Measurements from ENCODE around the gene GRK6. TPM values are rescaled to one million over a fixed set of nuclear protein-coding genes. Genes with fewer than 3 reads are reported as not detected.
A peak's percentile ranks its signal among the peaks of the same experiment; 100 is the strongest.

GRK6 gene
- total and polyA plus RNA-seq, 9 of the 15 experiments (the other 6 are each of a cell fraction or from before 2014, with no cell fraction given), result 0.63 to 122 (median 44.5) TPM

- no peak for TF ChIP-seq HOMEZ (CRISPR knock-in tag; IDR thresholded peaks at IDR 0.05)
- TF ChIP-seq MLX (CRISPR knock-in tag; conservative IDR thresholded peaks at IDR 0.05), result 0 out of 4 replicates have a peak, but pooled peaks of 1 of the 2 experiments have one; percentile 43
- no peak for TF ChIP-seq PRMT5 (CRISPR knock-in tag; IDR thresholded peaks at IDR 0.05)
- no peak; the same call in 1 of the 2 replicates for TF ChIP-seq SOX6 (IDR thresholded peaks at IDR 0.05)
- no peak for TF ChIP-seq ASH1L (IDR thresholded peaks at IDR 0.05; ENCODE audit: borderline replicate concordance, low read depth, partially characterized antibody)
- no peak for TF ChIP-seq CHD7 (IDR thresholded peaks at IDR 0.05; ENCODE audit: low read depth, low read length)
- no peak for TF ChIP-seq USF1 (CRISPR knock-in tag; IDR thresholded peaks at IDR 0.05)
- no peak for TF ChIP-seq ZC3H8 (IDR thresholded peaks at IDR 0.05)
- TF ChIP-seq RB1 (IDR thresholded peaks at IDR 0.05; ENCODE audit: low read depth), result peak; percentile 19; the same call in 1 of the 2 replicates
- no peak for TF ChIP-seq ATF6 (CRISPR knock-in tag; IDR thresholded peaks at IDR 0.05)
Observed at GRCh38 chr5:177427919-177428573, 1.6 kb downstream of the GRK6 start (continued).

All from K562 (cell line).